K562 (cell line): ENCODE measurements around the gene ASB7. TPM values are rescaled to one million over a fixed set of nuclear protein-coding genes. Genes with fewer than 3 reads are reported as not detected.

ENCODE experiments used
- ETV5 ChIP-seq: sonication (generic); formaldehyde crosslinking; IDR thresholded peaks from 2 replicates; pipeline ENCODE4 v1.4.0; 2020; ENCODE audit warnings: low read depth, mild to moderate bottlenecking, missing genetic modification reagents
- GMEB1 ChIP-seq: fragments of 250-450 bp; sonication (Bioruptor Pico); IDR thresholded peaks from 2 replicates; pipeline ENCODE4 v1.4.0; 2020; ENCODE audit warnings: mild to moderate bottlenecking
- HDAC3 ChIP-seq: fragments of 450-650 bp; IDR thresholded peaks from 2 replicates; pipeline ENCODE4 v1.6.1; 2018; ENCODE audit warnings: borderline replicate concordance, mild to moderate bottlenecking, moderate library complexity; ENCODE audit not compliant: partially characterized antibody
- NKRF ChIP-seq: fragments of 450-650 bp; IDR thresholded peaks from 2 replicates; pipeline ENCODE4 v1.6.1; 2016; ENCODE audit warnings: borderline replicate concordance
- RERE ChIP-seq: sonication (generic); formaldehyde crosslinking; IDR thresholded peaks from 2 replicates; pipeline ENCODE4 v1.8.0; 2023; ENCODE audit warnings: missing genetic modification reagents, mild to moderate bottlenecking, borderline replicate concordance
- polyA plus RNA-seq, 8 experiments: library from polyadenylated mRNA; depleted of rRNA in 4 of 8; stranded (reverse) in 5 of 8; unstranded in 3 of 8; fragments of >200 nt; fragmentation: Nextera tagmentation in 2 of 8; fragmentation: Illumina TruSeq in 1 of 8; extraction: Ambion mirVana in 2 of 8; extraction: Trizol in 1 of 8; gene quantifications; 2 replicates each; pipeline versions ENCODE4 v1.2.1 to v1.2.3, GENCODE V29; 2011 to 2014; ENCODE audit warnings: inconsistent platforms in 1 of 8, missing spikeins in 1 of 8
- total RNA-seq, 7 experiments: library from RNA; depleted of rRNA in 6 of 7; stranded (reverse); fragments of >200 nt in 6 of 7; fragmentation: Illumina TruSeq in 2 of 7; extraction: Trizol in 2 of 7; gene quantifications; 2 replicates each; pipeline versions ENCODE4 v1.2.1 to v1.2.3, GENCODE V29; 2011 to 2021; ENCODE audit warnings: low replicate concordance in 1 of 7

The ASB7 gene
- total and polyA plus RNA-seq, 9 of the 15 experiments (the other 6 are each of a cell fraction or from before 2014, with no cell fraction given): 1.8 to 10.1 (median 6.8) TPM

- no peak for TF ChIP-seq GMEB1 (CRISPR knock-in tag)
- no peak for TF ChIP-seq RERE (CRISPR knock-in tag)
- TF ChIP-seq ETV5: no peak
- TF ChIP-seq NKRF: no peak
- TF ChIP-seq HDAC3: no peak
Measured at GRCh38 chr15:100692246-100692645, 89.9 kb downstream of the ASB7 start (continued).
